ENCODE measurements around the gene PARL.

PARL gene

GRCh38 chr3:183904833-183905780 is 20.4 kb upstream of the PARL start:
- no peak for DNase-seq (ENCODE audit: low spot score)

GRCh38 chr3:183898028-183898431 is 13.3 kb upstream of the PARL start:
- no peak for DNase-seq (ENCODE audit: low spot score)

- DNase-seq (ENCODE audit: low spot score): no peak
Measured at GRCh38 chr3:183897606-183898005, 12.9 kb upstream of the PARL start.

- no peak for DNase-seq (ENCODE audit: low spot score)
Measured at GRCh38 chr3:183896610-183897009, 11.9 kb upstream of the PARL start.

GRCh38 chr3:183896184-183896583 is 11.5 kb upstream of the PARL start:
- no peak for DNase-seq (ENCODE audit: low spot score)

GRCh38 chr3:183895774-183896173 is 11.1 kb upstream of the PARL start:
- DNase-seq (ENCODE audit: low spot score): no peak

- peak; percentile 94 for DNase-seq (ENCODE audit: low spot score)
Measured at GRCh38 chr3:183895296-183895695, 10.6 kb upstream of the PARL start.

- no peak for DNase-seq (ENCODE audit: low spot score)
Measured at GRCh38 chr3:183892610-183893214, 8.0 kb upstream of the PARL start.

GRCh38 chr3:183885766-183886165 is 1.1 kb upstream of the PARL start:
- no peak for DNase-seq (ENCODE audit: low spot score)

- no peak for DNase-seq (ENCODE audit: low spot score)
Measured at GRCh38 chr3:183884097-183884426, 618 bp downstream of the PARL start.

GRCh38 chr3:183883291-183884096 is 1.2 kb downstream of the PARL start:
- DNase-seq (ENCODE audit: low spot score): no peak

GRCh38 chr3:183880121-183880520 is 4.6 kb downstream of the PARL start:
- no peak for DNase-seq (ENCODE audit: low spot score)

GRCh38 chr3:183879243-183879642 is 5.4 kb downstream of the PARL start:
- no peak for DNase-seq (ENCODE audit: low spot score)

GRCh38 chr3:183878071-183878470 is 6.6 kb downstream of the PARL start:
- DNase-seq (ENCODE audit: low spot score): no peak

- DNase-seq (ENCODE audit: low spot score): peak; percentile 72
Measured at GRCh38 chr3:183877227-183877626, 7.5 kb downstream of the PARL start.

- DNase-seq (ENCODE audit: low spot score): no peak
Measured at GRCh38 chr3:183875411-183875810, 9.3 kb downstream of the PARL start.

- DNase-seq (ENCODE audit: low spot score): no peak
Measured at GRCh38 chr3:183873914-183874313, 10.8 kb downstream of the PARL start.

- no peak for DNase-seq (ENCODE audit: low spot score)
Measured at GRCh38 chr3:183871541-183871940, 13.1 kb downstream of the PARL start.

GRCh38 chr3:183870563-183870962 is 14.1 kb downstream of the PARL start:
- DNase-seq (ENCODE audit: low spot score): no peak

GRCh38 chr3:183868796-183869195 is 15.9 kb downstream of the PARL start:
- DNase-seq (ENCODE audit: low spot score): no peak

GRCh38 chr3:183862610-183863009 is 22.1 kb downstream of the PARL start:
- DNase-seq (ENCODE audit: low spot score): no peak

GRCh38 chr3:183857863-183858262 is 26.8 kb downstream of the PARL start:
- DNase-seq (ENCODE audit: low spot score): no peak

Data from COLO829 (cell line).